Activated CD8-positive, alpha-beta T cell treated with anti-CD3 and anti-CD28 coated beads for 36 hours (primary cell): ENCODE measurements around the gene MMP2. TPM values are rescaled to one million over a fixed set of nuclear protein-coding genes. Genes with fewer than 3 reads are reported as not detected.

Source experiments
- ATAC-seq: fragments of 200-7000 bp; cut with Tn5 transposase; one replicate; pipeline ENCODE4 v1.10.0; 2021; ENCODE audit warnings: mild to moderate bottlenecking, moderate library complexity
- CTCF ChIA-PET: fragments of 350-600 bp; sonication (Branson Sonifier 250); formaldehyde crosslinking; loops from one replicate; lab custom pipeline; 2021; ENCODE audit warnings: antibody characterized with exemption; lab: Charles Lee
- POLR2A ChIA-PET: fragments of 350-600 bp; sonication (Branson Sonifier 250); formaldehyde crosslinking; loops from one replicate; lab custom pipeline; 2021; ENCODE audit warnings: antibody characterized with exemption; lab: Charles Lee
- DNase-seq: peaks from one replicate; pipeline ENCODE4 v3.0.0-alpha.2; 2020
- H3K27ac Mint-ChIP-seq: one replicate; pipeline ENCODE4 v1.8.0; 2021; ENCODE audit warnings: mild to moderate bottlenecking, mixed read lengths
- H3K27me3 Mint-ChIP-seq: one replicate; pipeline ENCODE4 v1.8.0; 2021; ENCODE audit warnings: mixed read lengths
- H3K36me3 Mint-ChIP-seq: one replicate; pipeline ENCODE4 v1.8.0; 2021; ENCODE audit warnings: low read depth, mixed read lengths
- H3K4me1 Mint-ChIP-seq: one replicate; pipeline ENCODE4 v1.8.0; 2021; ENCODE audit warnings: low read depth, mixed read lengths
- H3K4me3 Mint-ChIP-seq: one replicate; pipeline ENCODE4 v1.8.0; 2021; ENCODE audit warnings: mild to moderate bottlenecking, moderate library complexity, mixed read lengths
- H3K9me3 Mint-ChIP-seq: one replicate; pipeline ENCODE4 v1.8.0; 2021; ENCODE audit warnings: mixed read lengths
- intact Hi-C: fragments of 100-400 bp; cut with micrococcal nuclease; formaldehyde crosslinking; loops from one replicate; pipeline ENCODE4 v1.10.0; 2022
- total RNA-seq, 2 experiments: library from RNA; stranded (reverse); gene quantifications; one replicate each; pipeline ENCODE4 v1.2.3, GENCODE V29; 2021
- TF ChIP-seq, protein P1 (sequence below): fragments of 200-600 bp; IDR thresholded peaks from one replicate; pipeline ENCODE4 v1.8.0; 2022; ENCODE audit warnings: antibody characterized with exemption, mild to moderate bottlenecking

MMP2 gene
- total RNA-seq, 2 experiments from 2014 or later = not detected

DNA sequence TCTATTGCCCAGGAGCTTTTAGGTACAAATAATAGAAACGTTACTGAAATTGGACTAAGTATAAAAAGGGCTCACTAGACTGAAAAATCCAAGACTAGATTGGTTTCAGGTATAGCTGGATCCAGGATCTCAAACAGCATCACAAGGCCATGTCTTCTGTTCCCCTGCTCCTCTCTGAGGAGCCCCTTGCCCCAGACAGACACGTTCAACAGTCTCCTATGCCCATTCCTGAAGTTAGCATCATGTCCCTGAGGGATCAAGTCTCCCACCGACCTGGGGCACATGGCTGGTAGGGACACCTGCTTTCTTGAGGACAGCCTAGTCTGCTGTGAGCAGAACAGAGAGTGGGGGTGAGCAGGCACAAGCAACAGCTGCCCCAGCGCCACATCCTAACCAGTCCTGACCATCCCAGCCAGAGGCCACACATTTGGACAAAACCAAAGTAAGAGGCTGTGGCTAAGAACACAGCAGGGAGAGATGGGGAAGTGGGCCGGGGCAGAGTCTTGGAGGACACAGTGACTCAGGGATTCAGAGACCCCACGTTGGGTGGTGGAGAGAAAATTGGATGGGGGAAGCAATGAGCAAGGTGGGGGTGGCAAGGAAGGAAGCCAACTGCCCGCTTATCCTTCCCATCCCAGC lies 10.5 kb upstream of the MMP2 start:
- no peak overlapping the region for H3K4me3 Mint-ChIP-seq
- peaks cover 2% of the 10 kb centered on the region for H3K27me3 Mint-ChIP-seq
- H3K27ac Mint-ChIP-seq = no peak overlapping the region
- no peak for ATAC-seq
- no peaks in the 10 kb centered on the region for H3K36me3 Mint-ChIP-seq
- CTCF ChIA-PET = interaction anchor here (2.6 kb wide), 1 partner anchor 234 kb away, joined by 18 read pairs; no protein-coding TSS in a partner anchor
- no peaks in the 10 kb centered on the region for H3K9me3 Mint-ChIP-seq
- no peak for DNase-seq
- intact Hi-C loops = loop anchor here (5.0 kb wide), 1 partner anchor 374 kb away; no protein-coding TSS in a partner anchor
- H3K4me1 Mint-ChIP-seq = peaks cover 5% of the 10 kb centered on the region
- TF ChIP-seq, protein P1, sequence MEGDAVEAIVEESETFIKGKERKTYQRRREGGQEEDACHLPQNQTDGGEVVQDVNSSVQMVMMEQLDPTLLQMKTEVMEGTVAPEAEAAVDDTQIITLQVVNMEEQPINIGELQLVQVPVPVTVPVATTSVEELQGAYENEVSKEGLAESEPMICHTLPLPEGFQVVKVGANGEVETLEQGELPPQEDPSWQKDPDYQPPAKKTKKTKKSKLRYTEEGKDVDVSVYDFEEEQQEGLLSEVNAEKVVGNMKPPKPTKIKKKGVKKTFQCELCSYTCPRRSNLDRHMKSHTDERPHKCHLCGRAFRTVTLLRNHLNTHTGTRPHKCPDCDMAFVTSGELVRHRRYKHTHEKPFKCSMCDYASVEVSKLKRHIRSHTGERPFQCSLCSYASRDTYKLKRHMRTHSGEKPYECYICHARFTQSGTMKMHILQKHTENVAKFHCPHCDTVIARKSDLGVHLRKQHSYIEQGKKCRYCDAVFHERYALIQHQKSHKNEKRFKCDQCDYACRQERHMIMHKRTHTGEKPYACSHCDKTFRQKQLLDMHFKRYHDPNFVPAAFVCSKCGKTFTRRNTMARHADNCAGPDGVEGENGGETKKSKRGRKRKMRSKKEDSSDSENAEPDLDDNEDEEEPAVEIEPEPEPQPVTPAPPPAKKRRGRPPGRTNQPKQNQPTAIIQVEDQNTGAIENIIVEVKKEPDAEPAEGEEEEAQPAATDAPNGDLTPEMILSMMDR = no peak
- POLR2A ChIA-PET = interaction anchor here (0.6 kb wide), 1 partner anchor 96 kb away, joined by 4 read pairs; no protein-coding TSS in a partner anchor

DNA sequence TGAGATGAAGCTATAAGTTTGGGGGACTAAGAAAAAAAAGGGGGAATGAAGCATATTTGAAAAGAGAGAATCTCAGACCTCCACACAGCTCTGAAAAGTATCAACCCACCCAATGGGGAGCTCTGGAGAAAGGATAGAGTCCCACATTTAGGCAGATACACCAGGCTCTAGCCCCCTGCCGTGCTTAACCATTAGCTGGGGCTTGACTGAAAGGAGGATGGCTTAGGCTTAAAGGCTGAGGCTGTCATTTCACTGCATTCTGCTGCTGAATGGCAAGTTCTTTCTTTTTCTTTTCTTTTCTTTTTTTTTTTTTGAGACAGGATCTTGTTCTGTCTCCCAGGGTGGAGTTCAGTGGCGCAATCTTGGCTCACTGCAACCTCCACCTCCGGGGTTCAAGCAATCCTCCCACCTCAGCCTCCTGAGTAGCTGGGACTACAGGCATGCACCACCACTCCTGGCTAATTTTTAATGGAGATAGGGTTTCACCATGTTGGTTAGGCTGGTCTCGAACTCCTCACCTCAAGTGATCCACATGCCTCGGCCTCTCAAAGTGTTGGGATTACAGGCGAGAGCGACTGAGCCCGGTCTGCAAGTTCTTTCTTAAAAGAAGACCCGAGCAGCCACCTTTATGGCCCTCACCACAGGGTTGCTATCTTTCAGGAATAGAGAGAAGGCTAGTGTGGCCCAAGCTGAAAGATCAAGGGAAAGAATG lies 9.0 kb upstream of the MMP2 start:
- TF ChIP-seq, protein P1 = no peak
- no peak overlapping the region for H3K4me3 Mint-ChIP-seq
- no peaks in the 10 kb centered on the region for H3K36me3 Mint-ChIP-seq
- H3K4me1 Mint-ChIP-seq = peaks cover 5% of the 10 kb centered on the region
- no peak for DNase-seq
- POLR2A ChIA-PET = no interaction called here
- no peak overlapping the region for H3K27ac Mint-ChIP-seq
- no peak for ATAC-seq
- CTCF ChIA-PET = interaction anchor here (1.2 to 2.6 kb wide), 4 partner anchors 31 to 372 kb away, joined by 3 to 18 read pairs (median 3); no protein-coding TSS in a partner anchor
- no peaks in the 10 kb centered on the region for H3K9me3 Mint-ChIP-seq
- peaks cover 2% of the 10 kb centered on the region for H3K27me3 Mint-ChIP-seq
- intact Hi-C loops = loop anchor here (5.0 kb wide), 1 partner anchor 372 kb away; no protein-coding TSS in a partner anchor

DNA sequence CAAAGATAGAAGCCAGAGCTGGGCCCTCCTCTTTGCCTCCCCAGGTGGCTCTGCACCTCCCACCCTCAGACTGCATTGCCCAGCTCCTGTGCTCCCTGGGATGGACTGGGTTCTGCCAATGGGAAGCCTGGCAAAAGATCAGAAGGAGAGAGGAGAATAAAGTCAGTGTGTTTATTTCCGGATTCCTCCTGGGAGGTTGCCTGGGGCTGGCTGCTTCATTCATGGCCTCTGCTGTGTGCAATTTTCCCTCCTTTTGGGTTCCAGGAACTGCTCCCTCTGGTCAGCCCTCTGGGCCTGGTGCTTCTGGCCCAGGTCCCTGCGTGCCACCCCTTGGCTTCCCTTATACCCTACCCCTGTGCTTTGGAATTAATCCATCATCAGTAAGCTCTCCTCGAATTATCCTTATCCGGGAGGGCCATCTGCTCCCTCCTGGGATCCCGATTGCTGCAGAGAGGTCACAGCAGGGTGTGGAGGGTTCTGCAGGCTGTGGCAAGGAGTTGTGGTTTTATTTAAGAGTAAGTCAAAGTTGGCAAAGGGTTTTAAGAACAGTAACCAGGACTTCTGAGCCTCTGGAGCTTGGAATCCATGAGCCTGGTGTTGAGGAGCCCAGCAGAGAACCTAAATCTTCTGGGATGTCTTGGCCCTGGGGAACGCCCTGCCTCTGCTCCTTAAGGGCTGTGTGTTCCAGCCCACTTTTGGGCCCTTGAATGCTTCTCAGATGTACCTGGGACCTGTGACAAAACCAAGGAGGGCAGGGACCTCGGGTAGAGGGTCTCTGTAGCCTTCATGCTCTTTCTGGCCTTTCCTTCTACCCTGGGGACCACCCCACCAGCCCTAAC lies 8.2 kb upstream of the MMP2 start:
- ATAC-seq = no peak
- peaks cover 5% of the 10 kb centered on the region for H3K4me1 Mint-ChIP-seq
- ChIA-PET POLR2A (no interaction called here), CTCF (interaction anchor here (1.3 to 1.7 kb wide), 5 partner anchors 30 to 371 kb away, joined by 3 to 7 read pairs (median 3); no protein-coding TSS in a partner anchor)
- H3K4me3 Mint-ChIP-seq = no peak overlapping the region
- no peaks in the 10 kb centered on the region for H3K36me3 Mint-ChIP-seq
- TF ChIP-seq, protein P1 = no peak
- no peak overlapping the region for H3K27ac Mint-ChIP-seq
- no peaks in the 10 kb centered on the region for H3K9me3 Mint-ChIP-seq
- intact Hi-C loops = no loop called here
- DNase-seq = no peak
- H3K27me3 Mint-ChIP-seq = peaks cover 2% of the 10 kb centered on the region

DNA sequence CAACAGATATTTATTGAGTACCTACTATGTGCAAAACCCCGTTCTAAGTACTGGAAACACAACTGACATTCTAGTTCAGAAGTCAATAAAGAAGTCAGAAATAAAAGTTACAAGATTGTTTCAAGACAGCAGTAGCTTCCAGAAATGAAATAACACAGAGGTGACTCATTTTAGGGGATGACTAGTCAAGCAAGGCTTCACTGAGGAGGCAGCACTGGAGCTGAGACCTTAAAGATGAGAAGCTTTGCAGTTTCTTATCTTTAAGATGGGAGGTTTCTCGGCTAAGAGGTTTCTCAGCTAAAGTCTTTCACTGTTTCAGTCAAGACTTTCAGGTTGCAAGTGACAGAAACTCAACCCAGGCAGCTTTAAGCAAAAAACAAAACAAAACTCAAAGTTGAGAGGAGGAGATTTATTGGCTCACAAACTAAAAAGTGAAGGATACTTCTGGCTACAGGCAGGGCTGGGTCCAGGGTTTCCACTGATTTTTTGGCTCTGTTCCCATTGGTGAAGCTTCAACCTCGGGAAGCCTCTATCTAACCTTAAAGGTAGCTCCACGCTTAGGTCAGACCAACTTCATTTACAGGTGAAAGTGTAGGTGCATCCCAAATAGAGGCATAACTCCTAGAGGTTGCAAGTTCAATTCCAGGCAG lies 7.4 kb upstream of the MMP2 start:
- TF ChIP-seq, protein P1 = no peak
- H3K27ac Mint-ChIP-seq = no peak overlapping the region
- intact Hi-C loops = no loop called here
- no peaks in the 10 kb centered on the region for H3K9me3 Mint-ChIP-seq
- peaks cover 5% of the 10 kb centered on the region for H3K4me1 Mint-ChIP-seq
- no peak overlapping the region for H3K4me3 Mint-ChIP-seq
- DNase-seq (peak; percentile 10), ATAC-seq (no peak)
- ChIA-PET CTCF (interaction anchor here (1.3 to 1.7 kb wide), 4 partner anchors 29 to 233 kb away, joined by 3 to 7 read pairs (median 4); no protein-coding TSS in a partner anchor), POLR2A (interaction anchor here (0.7 kb wide), 1 partner anchor 82 kb away, joined by 3 read pairs; no protein-coding TSS in a partner anchor)
- no peaks in the 10 kb centered on the region for H3K36me3 Mint-ChIP-seq
- no peaks in the 10 kb centered on the region for H3K27me3 Mint-ChIP-seq
